Activated T-helper 1 cell treated with anti-CD3 and anti-CD28 coated beads, Interleukin-12 subunit alpha, Interleukin-12 subunit beta, Interleukin-2, Interleukin-4 antibody, amounts not matched to agents 30 ng/mL and 10 ng/mL and 1 ng/mL, durations not matched to agents 14 hours and 24 hours and 36 hours (primary cell): ENCODE measurements around the gene TMEM120A. TPM values are rescaled to one million over a fixed set of nuclear protein-coding genes. Genes with fewer than 3 reads are reported as not detected.
"Not testable (repeated sequence)": the region's sequence is repeated elsewhere in the genome, so short reads cannot be mapped to it uniquely, and the experiment has no call there.

ENCODE experiments used
- DNase-seq: peaks from one replicate; pipeline ENCODE4 v3.0.0; 2021; ENCODE audit warnings: low spot score
- H3K27ac Mint-ChIP-seq: one replicate; pipeline ENCODE4 v1.8.0; 2021; ENCODE audit warnings: mild to moderate bottlenecking, mixed read lengths
- H3K27me3 Mint-ChIP-seq: one replicate; pipeline ENCODE4 v1.8.0; 2022; ENCODE audit warnings: mild to moderate bottlenecking, moderate library complexity, mixed read lengths; ENCODE audit not compliant: insufficient read depth
- H3K36me3 Mint-ChIP-seq: one replicate; pipeline ENCODE4 v1.8.0; 2021; ENCODE audit warnings: low read depth, mixed read lengths
- H3K4me1 Mint-ChIP-seq: one replicate; pipeline ENCODE4 v1.8.0; 2021; ENCODE audit warnings: low read depth, mixed read lengths
- H3K4me3 Mint-ChIP-seq: one replicate; pipeline ENCODE4 v1.8.0; 2021; ENCODE audit warnings: mild to moderate bottlenecking, moderate library complexity, mixed read lengths
- H3K9me3 Mint-ChIP-seq: one replicate; pipeline ENCODE4 v1.8.0; 2021; ENCODE audit warnings: mixed read lengths
- intact Hi-C: fragments of 100-400 bp; cut with micrococcal nuclease; formaldehyde crosslinking; loops from one replicate; pipeline ENCODE4 v1.15.1; 2024
- total RNA-seq: library from RNA; stranded (reverse); gene quantifications from 2 replicates; pipeline ENCODE4 v1.2.3, GENCODE V29; 2022

TMEM120A gene
- total RNA-seq, 1 donor from 2014 or later: 49.9 TPM

GRCh38 chr7:76009672-76010600 lies 15.5 kb upstream of the TMEM120A start:
- Mint-ChIP-seq H3K4me3 (peak overlapping the region; percentile 52), H3K4me1 (peaks cover 35% of the 10 kb centered on the region), H3K36me3 (peaks cover 32% of the 10 kb centered on the region), H3K27ac (peak overlapping the region; percentile 94), H3K27me3 (peaks cover 5% of the 10 kb centered on the region), H3K9me3 (no peaks in the 10 kb centered on the region)
- no peak for DNase-seq
- intact Hi-C loops: loop anchor here (1.0 to 5.0 kb wide), 7 partner anchors 38 to 273 kb away; partner anchors contain the start of genes HIP1, MDH2 and RHBDD2

GRCh38 chr7:76008156-76008687 lies 13.8 kb upstream of the TMEM120A start:
- peaks cover 31% of the 10 kb centered on the region for H3K36me3 Mint-ChIP-seq
- intact Hi-C loops: loop anchor here (1.0 to 5.0 kb wide), 2 partner anchors 14 to 271 kb away; partner anchors contain the start of genes HIP1 and TMEM120A
- peaks cover 5% of the 10 kb centered on the region for H3K27me3 Mint-ChIP-seq
- peak overlapping the region; percentile 94 for H3K27ac Mint-ChIP-seq
- DNase-seq: peak; percentile 24
- no peaks in the 10 kb centered on the region for H3K9me3 Mint-ChIP-seq
- H3K4me1 Mint-ChIP-seq: peaks cover 35% of the 10 kb centered on the region
- peak overlapping the region; percentile 52 for H3K4me3 Mint-ChIP-seq

DNA sequence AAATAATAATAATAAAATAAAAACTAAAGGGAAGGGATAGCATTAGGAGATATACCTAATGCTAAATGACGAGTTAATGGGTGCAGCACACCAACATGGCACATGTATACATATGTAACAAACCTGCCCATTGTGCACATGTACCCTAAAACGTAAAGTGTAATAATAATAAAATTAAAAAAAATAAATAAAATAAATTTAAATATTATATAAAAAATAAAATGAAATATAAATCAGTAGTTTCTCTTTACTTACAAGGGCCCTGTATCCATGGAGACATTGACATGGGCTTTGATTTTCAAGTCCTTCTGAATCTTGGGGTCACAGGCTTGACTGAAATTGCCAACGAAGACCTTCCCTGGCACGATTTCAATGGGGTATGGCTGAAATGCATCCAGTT lies 10.6 kb upstream of the TMEM120A start:
- intact Hi-C loops: loop anchor here (5.0 kb wide), 1 partner anchor 268 kb away; the partner anchor contains the start of gene HIP1
- Mint-ChIP-seq H3K4me1 (peaks cover 20% of the 10 kb centered on the region), H3K36me3 (peaks cover 23% of the 10 kb centered on the region)
- not testable (repeated sequence) for H3K4me3 Mint-ChIP-seq, H3K9me3 Mint-ChIP-seq, DNase-seq, H3K27me3 Mint-ChIP-seq, H3K27ac Mint-ChIP-seq

DNA sequence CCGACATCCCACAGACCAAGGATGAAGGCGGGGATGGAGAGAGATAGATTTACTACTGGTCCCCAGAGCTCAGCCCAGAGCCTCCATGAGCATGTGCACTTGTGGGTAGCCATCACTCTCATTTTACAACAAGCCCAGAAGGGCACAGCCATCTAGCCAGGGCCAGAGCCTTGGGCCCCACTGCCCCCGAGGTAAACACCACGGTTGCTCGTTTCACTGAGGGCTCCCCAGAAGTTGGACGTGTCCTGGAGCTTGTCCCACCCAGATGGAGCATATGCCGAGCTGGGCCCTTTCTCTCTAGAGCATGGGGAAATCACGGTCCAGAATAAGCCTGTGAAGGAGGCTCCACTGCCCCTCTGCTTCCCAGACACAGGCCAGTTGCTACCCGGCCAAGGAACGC lies 9.0 kb upstream of the TMEM120A start:
- Mint-ChIP-seq H3K36me3 (peaks cover 29% of the 10 kb centered on the region), H3K27ac (no peak overlapping the region), H3K4me3 (no peak overlapping the region), H3K4me1 (peaks cover 4% of the 10 kb centered on the region), H3K9me3 (no peaks in the 10 kb centered on the region), H3K27me3 (no peaks in the 10 kb centered on the region)
- intact Hi-C loops: no loop called here
- no peak for DNase-seq

GRCh38 chr7:76002822-76003221 lies 8.4 kb upstream of the TMEM120A start:
- DNase-seq: no peak
- no peak overlapping the region for H3K27ac Mint-ChIP-seq
- no peaks in the 10 kb centered on the region for H3K27me3 Mint-ChIP-seq
- no peak overlapping the region for H3K4me3 Mint-ChIP-seq
- H3K36me3 Mint-ChIP-seq: peaks cover 29% of the 10 kb centered on the region
- H3K4me1 Mint-ChIP-seq: peaks cover under 1% of the 10 kb centered on the region
- intact Hi-C loops: no loop called here
- H3K9me3 Mint-ChIP-seq: no peaks in the 10 kb centered on the region

GRCh38 chr7:76002139-76002538 lies 7.7 kb upstream of the TMEM120A start:
- Mint-ChIP-seq H3K36me3 (peaks cover 29% of the 10 kb centered on the region), H3K27ac (no peak overlapping the region), H3K27me3 (no peaks in the 10 kb centered on the region)

DNA sequence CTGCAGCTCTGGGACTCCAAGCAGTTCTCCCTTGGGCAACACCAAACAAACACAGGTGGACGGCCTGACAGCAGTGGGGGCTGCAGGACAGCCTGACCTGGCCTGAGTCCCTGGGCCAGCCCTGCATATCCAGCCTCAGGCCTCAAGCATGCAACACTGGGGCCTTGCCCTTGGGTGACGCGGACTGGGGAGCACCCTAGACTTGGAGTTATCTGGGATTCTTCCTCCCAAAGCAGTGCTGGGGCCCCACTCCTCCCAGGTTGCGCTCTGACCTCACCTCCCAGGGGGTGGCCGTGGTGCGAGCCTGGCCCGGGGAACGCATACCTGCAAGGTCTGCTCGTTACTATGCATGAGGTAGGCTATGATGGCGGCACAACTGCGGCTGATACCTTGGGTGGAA lies 6.2 kb upstream of the TMEM120A start:
- H3K36me3 Mint-ChIP-seq: peaks cover 34% of the 10 kb centered on the region
- no peak overlapping the region for H3K4me3 Mint-ChIP-seq
- no peak overlapping the region for H3K27ac Mint-ChIP-seq
- no peaks in the 10 kb centered on the region for H3K9me3 Mint-ChIP-seq
- peaks cover 15% of the 10 kb centered on the region for H3K4me1 Mint-ChIP-seq
- H3K27me3 Mint-ChIP-seq: no peaks in the 10 kb centered on the region
- DNase-seq: no peak
- intact Hi-C loops: no loop called here

More at GRCh38 chr7:76002139-76002538, 7.7 kb upstream of the TMEM120A start:
- no peak overlapping the region for H3K4me3 Mint-ChIP-seq
- H3K9me3 Mint-ChIP-seq: no peaks in the 10 kb centered on the region
- DNase-seq: no peak
- H3K4me1 Mint-ChIP-seq: peaks cover 7% of the 10 kb centered on the region
- intact Hi-C loops: no loop called here

DNA sequence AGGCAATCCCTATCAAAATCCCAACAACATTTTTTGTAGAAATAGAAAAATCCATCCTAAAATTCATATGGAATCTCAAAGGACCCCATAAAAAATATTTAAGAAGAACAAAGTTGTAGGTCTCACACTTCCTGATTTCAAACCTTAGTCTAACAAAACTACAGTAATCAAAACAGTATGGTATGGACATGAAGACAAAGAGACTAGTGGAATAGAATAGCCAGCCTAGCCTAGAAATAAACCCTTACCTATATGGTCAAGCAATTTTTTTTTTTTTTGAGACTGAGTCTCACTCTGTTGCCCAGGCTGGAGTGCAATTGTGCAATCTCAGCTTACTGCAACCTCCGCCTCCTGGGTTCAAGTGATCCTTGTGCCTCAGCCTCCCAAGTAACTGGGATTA lies 3.6 kb upstream of the TMEM120A start:
- Mint-ChIP-seq H3K4me3 (no peak overlapping the region), H3K9me3 (no peaks in the 10 kb centered on the region), H3K36me3 (peaks cover 24% of the 10 kb centered on the region), H3K4me1 (peaks cover 15% of the 10 kb centered on the region), H3K27ac (no peak overlapping the region), H3K27me3 (no peaks in the 10 kb centered on the region)
- DNase-seq: no peak
- intact Hi-C loops: no loop called here

- Mint-ChIP-seq H3K9me3 (no peaks in the 10 kb centered on the region), H3K36me3 (peaks cover 21% of the 10 kb centered on the region), H3K27me3 (no peaks in the 10 kb centered on the region), H3K27ac (peak overlapping the region; percentile 37), H3K4me3 (no peak overlapping the region), H3K4me1 (peaks cover 15% of the 10 kb centered on the region)
- intact Hi-C loops: no loop called here
- DNase-seq: no peak
These were observed 2.1 kb upstream of the TMEM120A start for GRCh38 chr7:75996476-75996875.

- H3K4me1 Mint-ChIP-seq: peaks cover 15% of the 10 kb centered on the region
- no peaks in the 10 kb centered on the region for H3K27me3 Mint-ChIP-seq
- peak overlapping the region; percentile 66 for H3K4me3 Mint-ChIP-seq
- no peaks in the 10 kb centered on the region for H3K9me3 Mint-ChIP-seq
- peaks cover 18% of the 10 kb centered on the region for H3K36me3 Mint-ChIP-seq
- intact Hi-C loops: no loop called here
- no peak overlapping the region for H3K27ac Mint-ChIP-seq
- no peak for DNase-seq
These were observed 1.6 kb upstream of the TMEM120A start for GRCh38 chr7:75995996-75996395.

GRCh38 chr7:75995052-75995471 lies 667 bp upstream of the TMEM120A start:
- Mint-ChIP-seq H3K9me3 (no peaks in the 10 kb centered on the region), H3K27me3 (no peaks in the 10 kb centered on the region), H3K4me1 (peaks cover 19% of the 10 kb centered on the region), H3K27ac (peak overlapping the region; percentile 18), H3K36me3 (peaks cover 18% of the 10 kb centered on the region), H3K4me3 (peak overlapping the region; percentile 84)
- intact Hi-C loops: no loop called here
- no peak for DNase-seq

DNA sequence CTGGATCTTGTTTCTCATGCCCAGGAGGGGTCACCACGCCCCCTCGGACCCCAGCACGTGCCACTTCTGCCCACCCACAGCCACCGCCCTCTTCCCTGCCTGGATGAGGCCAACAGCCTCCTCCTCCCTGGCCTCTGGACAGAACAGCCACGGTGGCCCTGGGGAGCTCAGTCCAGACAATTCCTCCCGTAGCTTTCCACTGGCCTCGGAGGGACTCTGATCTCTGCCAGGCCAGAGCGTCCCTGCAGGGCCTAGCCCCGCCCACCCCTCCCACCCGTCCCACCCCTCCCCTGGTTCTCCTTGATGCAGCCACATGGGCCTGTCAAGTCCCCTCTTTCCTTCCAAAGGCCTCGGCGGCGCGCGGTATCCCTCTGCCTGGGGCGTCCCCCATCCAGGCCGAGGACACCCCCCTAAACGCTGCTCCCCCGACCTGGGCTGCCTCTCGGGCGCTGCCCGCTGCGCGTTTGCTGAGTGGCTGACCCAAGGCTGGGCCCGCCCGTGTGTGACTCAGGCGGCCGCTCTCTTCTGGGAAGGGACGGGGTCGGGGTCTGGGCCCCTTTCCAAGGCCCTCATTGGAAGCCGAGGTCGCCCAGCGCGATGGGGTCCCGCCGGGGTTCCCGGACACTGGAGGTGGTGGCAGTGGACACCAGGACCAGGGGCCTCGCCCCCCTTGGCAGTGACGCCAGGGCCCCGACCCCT lies 557 bp downstream of the TMEM120A start:
- Mint-ChIP-seq H3K4me1 (peaks cover 26% of the 10 kb centered on the region), H3K27ac (no peak overlapping the region), H3K27me3 (no peaks in the 10 kb centered on the region), H3K36me3 (peaks cover 20% of the 10 kb centered on the region), H3K9me3 (no peaks in the 10 kb centered on the region), H3K4me3 (peak overlapping the region; percentile 84)
- intact Hi-C loops: loop anchor here (1.0 kb wide), 6 partner anchors 14 to 255 kb away; partner anchors contain the start of genes POR and STYXL1
- DNase-seq: no peak
